Measurements from ENCODE around the gene DAPK2. TPM values are rescaled to one million over a fixed set of nuclear protein-coding genes. Genes with fewer than 3 reads are reported as not detected.

The DAPK2 gene
- total RNA-seq, 1 donor from 2014 or later = 1.6 TPM

DNA sequence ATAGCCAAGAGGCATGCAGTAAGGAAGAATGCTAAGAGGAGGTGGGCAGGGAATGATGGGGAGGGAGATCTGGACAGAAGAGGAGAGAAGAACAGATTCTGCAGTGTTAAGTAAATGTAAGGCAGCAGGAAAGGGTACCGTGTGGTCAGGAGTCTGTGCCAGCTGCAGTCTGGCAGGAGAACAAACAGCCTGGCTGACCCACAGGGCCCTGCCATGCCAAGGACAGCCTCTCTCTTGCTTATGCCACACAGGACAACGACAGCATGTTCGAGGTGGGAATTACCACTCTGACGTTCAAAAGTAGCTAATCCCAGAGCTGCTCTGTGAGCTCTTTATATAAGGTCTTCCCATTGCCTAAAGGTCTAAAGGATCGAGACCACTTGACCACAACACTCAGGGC, 31.3 kb downstream of the DAPK2 start:
- no peak for TF ChIP-seq CTCF (IDR thresholded peaks at IDR 0.05)
- Mint-ChIP-seq H3K36me3 (ENCODE audit: low read depth) (no peaks in the 10 kb centered on the region), H3K27ac (ENCODE audit: unreplicated experiment) (no peak overlapping the region), H3K27me3 (ENCODE audit: low read depth) (no peaks in the 10 kb centered on the region), H3K4me3 (ENCODE audit: unreplicated experiment) (no peak overlapping the region), H3K4me1 (ENCODE audit: low read depth) (peaks cover 23% of the 10 kb centered on the region), H3K9me3 (ENCODE audit: low read depth) (no peaks in the 10 kb centered on the region)
- DNase-seq (ENCODE audit: low spot score) = no peak

GRCh38 chr15:64013179-64014062, 32.9 kb downstream of the DAPK2 start:
- H3K27ac Mint-ChIP-seq (ENCODE audit: unreplicated experiment) = no peak overlapping the region
- H3K27me3 Mint-ChIP-seq (ENCODE audit: low read depth) = no peaks in the 10 kb centered on the region
- TF ChIP-seq CTCF (IDR thresholded peaks at IDR 0.05) = no peak
- no peaks in the 10 kb centered on the region for H3K9me3 Mint-ChIP-seq (ENCODE audit: low read depth)
- H3K36me3 Mint-ChIP-seq (ENCODE audit: low read depth) = no peaks in the 10 kb centered on the region
- H3K4me3 Mint-ChIP-seq (ENCODE audit: unreplicated experiment) = no peak overlapping the region
- DNase-seq (ENCODE audit: low spot score) = no peak
- H3K4me1 Mint-ChIP-seq (ENCODE audit: low read depth) = peaks cover 32% of the 10 kb centered on the region

GRCh38 chr15:64011736-64012135, 34.5 kb downstream of the DAPK2 start:
- Mint-ChIP-seq H3K27me3 (ENCODE audit: low read depth) (peaks cover 3% of the 10 kb centered on the region), H3K9me3 (ENCODE audit: low read depth) (no peaks in the 10 kb centered on the region), H3K4me3 (ENCODE audit: unreplicated experiment) (no peak overlapping the region), H3K4me1 (ENCODE audit: low read depth) (peaks cover 23% of the 10 kb centered on the region), H3K27ac (ENCODE audit: unreplicated experiment) (no peak overlapping the region), H3K36me3 (ENCODE audit: low read depth) (no peaks in the 10 kb centered on the region)
- DNase-seq (ENCODE audit: low spot score) = no peak
- TF ChIP-seq CTCF (IDR thresholded peaks at IDR 0.05) = no peak

DNA sequence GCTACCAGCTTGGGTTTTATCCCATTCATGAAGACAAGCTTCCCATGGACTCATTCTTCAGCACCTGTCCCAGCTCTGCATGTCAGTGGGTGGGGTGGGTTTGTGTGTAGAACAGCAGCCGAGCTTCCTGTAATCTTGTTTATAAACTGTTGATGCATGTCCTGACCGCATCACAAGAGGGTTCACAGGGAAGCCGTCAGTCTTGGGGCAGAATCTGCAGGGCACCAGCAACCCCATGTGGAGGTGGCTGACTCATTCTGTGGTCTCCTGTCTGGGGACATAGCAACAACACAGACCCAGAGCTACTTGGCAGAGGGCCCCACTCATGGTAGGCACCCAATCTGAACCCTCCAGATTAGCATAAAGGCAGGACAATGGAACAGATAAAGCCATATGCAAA, 35.6 kb downstream of the DAPK2 start:
- peak overlapping the region; percentile 25 for H3K27ac Mint-ChIP-seq (ENCODE audit: unreplicated experiment)
- H3K4me1 Mint-ChIP-seq (ENCODE audit: low read depth) = peaks cover 23% of the 10 kb centered on the region
- no peaks in the 10 kb centered on the region for H3K36me3 Mint-ChIP-seq (ENCODE audit: low read depth)
- H3K4me3 Mint-ChIP-seq (ENCODE audit: unreplicated experiment) = no peak overlapping the region
- peak; percentile 21 for TF ChIP-seq CTCF (IDR thresholded peaks at IDR 0.05)
- peak; percentile 72 for DNase-seq (ENCODE audit: low spot score)
- H3K27me3 Mint-ChIP-seq (ENCODE audit: low read depth) = peaks cover 3% of the 10 kb centered on the region
- H3K9me3 Mint-ChIP-seq (ENCODE audit: low read depth) = no peaks in the 10 kb centered on the region

GRCh38 chr15:64009798-64010261, 36.5 kb downstream of the DAPK2 start:
- no peak overlapping the region for H3K27ac Mint-ChIP-seq (ENCODE audit: unreplicated experiment)
- no peak for TF ChIP-seq CTCF (IDR thresholded peaks at IDR 0.05)
- peaks cover 3% of the 10 kb centered on the region for H3K27me3 Mint-ChIP-seq (ENCODE audit: low read depth)
- no peaks in the 10 kb centered on the region for H3K36me3 Mint-ChIP-seq (ENCODE audit: low read depth)
- no peaks in the 10 kb centered on the region for H3K9me3 Mint-ChIP-seq (ENCODE audit: low read depth)
- peak; percentile 20 for DNase-seq (ENCODE audit: low spot score)
- peaks cover 23% of the 10 kb centered on the region for H3K4me1 Mint-ChIP-seq (ENCODE audit: low read depth)
- H3K4me3 Mint-ChIP-seq (ENCODE audit: unreplicated experiment) = no peak overlapping the region

All from chondrocyte (in vitro differentiated cells).